ENCODE results near the gene CCDC83. TPM values are rescaled to one million over a fixed set of nuclear protein-coding genes. Genes with fewer than 3 reads are reported as not detected.

CCDC83 gene
- total and polyA plus RNA-seq, 9 of the 15 experiments (the other 6 are each of a cell fraction or from before 2014, with no cell fraction given) = not detected

- TF ChIP-seq ZNF146 (CRISPR knock-in tag; IDR thresholded peaks at IDR 0.05; ENCODE audit: unreplicated experiment) = no peak
- no peak for TF ChIP-seq ZNF77 (CRISPR knock-in tag; IDR thresholded peaks at IDR 0.05)
- TF ChIP-seq ZNF324 (CRISPR knock-in tag; IDR thresholded peaks at IDR 0.05) = no peak
- no peak for TF ChIP-seq HMBOX1 (IDR thresholded peaks at IDR 0.05)
- TF ChIP-seq SRSF3 (IDR thresholded peaks at IDR 0.05; ENCODE audit: insufficient read depth, low read length) = no peak
- TF ChIP-seq SREBF1 (IDR thresholded peaks at IDR 0.05; ENCODE audit: borderline replicate concordance, low read depth, low read length) = no peak
- TF ChIP-seq ZNF57 (CRISPR knock-in tag; IDR thresholded peaks at IDR 0.05) = 0 out of 2 replicates have a peak, but pooled peaks have one; percentile 10
- TF ChIP-seq ZNF778 (CRISPR knock-in tag; IDR thresholded peaks at IDR 0.05) = no peak
- TF ChIP-seq, protein P1, sequence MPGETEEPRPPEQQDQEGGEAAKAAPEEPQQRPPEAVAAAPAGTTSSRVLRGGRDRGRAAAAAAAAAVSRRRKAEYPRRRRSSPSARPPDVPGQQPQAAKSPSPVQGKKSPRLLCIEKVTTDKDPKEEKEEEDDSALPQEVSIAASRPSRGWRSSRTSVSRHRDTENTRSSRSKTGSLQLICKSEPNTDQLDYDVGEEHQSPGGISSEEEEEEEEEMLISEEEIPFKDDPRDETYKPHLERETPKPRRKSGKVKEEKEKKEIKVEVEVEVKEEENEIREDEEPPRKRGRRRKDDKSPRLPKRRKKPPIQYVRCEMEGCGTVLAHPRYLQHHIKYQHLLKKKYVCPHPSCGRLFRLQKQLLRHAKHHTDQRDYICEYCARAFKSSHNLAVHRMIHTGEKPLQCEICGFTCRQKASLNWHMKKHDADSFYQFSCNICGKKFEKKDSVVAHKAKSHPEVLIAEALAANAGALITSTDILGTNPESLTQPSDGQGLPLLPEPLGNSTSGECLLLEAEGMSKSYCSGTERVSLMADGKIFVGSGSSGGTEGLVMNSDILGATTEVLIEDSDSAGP (CRISPR knock-in tag; IDR thresholded peaks at IDR 0.05) = no peak
Observed at GRCh38 chr11:85951428-85952107, 96.4 kb downstream of the CCDC83 start (continued).

Measured in K562 (cell line).